GM21529 (cell line): ENCODE data around the gene OR2Z1.

Experiments used
- ATAC-seq: cut with Tn5 transposase; IDR thresholded peaks from one replicate; pipeline ENCODE4 v1.9.1; 2021; ENCODE audit not compliant: unreplicated experiment

Gene OR2Z1

DNA sequence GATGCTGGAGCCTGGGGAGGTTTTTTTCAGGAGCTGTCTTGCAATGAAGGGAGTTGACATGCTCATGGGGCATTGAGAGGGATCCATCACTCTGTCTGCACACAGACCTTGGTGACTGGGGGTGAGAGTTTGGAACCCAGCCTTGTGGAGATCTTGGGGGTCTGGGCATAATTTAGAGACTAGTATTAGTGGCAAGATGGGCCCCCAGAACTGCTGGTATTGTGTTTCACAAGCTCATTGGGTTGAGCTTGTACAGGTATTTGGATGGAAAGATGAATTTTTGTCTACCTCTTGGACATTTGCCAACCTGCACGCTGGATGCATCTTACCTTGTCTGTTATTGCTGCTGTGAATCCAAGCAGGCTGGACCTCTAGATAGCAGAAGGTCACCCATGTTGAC is at the start of gene OR2Z1:
OR2Z1 (plus strand) TSS at position 301 of the 400 bp plus-strand sequence. CDS start 9,395 bp downstream, outside the sequence.
- ATAC-seq = no peak

GRCh38 chr19:8673276-8673891 is 48.0 kb upstream of the OR2Z1 start:
- no peak for ATAC-seq

- ATAC-seq = no peak
These were observed 46.4 kb upstream of the OR2Z1 start for GRCh38 chr19:8675066-8675465.

DNA sequence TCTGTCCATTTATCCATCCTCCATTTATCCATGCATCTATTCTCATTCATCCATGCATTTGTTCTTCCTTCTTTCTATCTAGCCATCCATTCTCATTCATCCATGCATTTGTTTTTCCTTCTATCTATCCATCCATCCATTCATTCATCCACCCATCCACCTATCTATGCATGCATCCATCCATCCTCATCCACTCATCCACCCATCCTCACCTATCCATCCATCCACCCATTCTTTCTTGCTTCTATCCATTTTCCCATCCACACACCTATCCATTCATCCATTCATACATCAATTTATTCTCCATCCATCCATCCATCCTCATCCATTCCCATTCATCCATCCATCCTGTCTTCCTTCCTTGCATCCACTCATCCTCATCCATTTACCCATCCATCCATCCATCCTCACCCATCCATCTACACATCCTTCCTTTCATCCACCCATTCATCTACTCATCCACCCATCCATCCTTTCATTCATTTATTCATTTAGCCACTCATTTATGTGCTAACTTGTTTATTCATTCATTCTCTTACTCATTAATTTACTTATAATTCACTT is 43.1 kb upstream of the OR2Z1 start:
- ATAC-seq = no peak

DNA sequence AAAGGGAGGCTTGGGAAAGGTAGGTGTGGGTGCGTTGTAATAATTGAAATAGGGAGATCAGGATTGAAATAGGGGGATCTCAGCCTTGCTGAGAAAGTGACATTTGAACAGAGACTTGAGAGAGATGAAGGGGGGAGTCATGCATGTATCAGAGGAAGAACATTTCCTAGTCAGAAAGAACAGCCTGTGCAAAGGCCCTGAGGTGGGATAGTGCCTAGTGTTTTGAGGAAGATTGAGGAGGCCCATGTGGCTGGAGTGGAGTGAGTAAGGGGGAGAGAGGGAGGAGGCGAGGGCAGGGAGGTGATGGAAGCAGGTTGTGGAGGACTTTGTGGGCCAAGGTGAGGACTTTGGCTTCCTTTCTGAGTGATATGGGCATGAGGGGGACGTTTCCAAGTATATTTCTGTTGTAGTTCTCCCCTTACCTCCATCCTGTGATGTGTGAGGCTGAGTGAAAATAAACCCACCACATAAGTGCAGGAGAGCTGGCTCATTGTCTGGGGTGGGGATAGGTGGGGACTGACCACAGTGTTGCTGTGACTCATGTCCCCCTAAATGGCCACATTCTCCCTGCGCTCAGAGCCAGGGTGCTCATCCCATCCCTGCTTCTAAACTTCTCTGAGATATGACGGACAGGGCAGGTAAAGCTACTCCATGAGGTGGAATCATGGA is 40.6 kb upstream of the OR2Z1 start:
- no peak for ATAC-seq

GRCh38 chr19:8681345-8682029 is 39.9 kb upstream of the OR2Z1 start:
- ATAC-seq = no peak

GRCh38 chr19:8682472-8682871 is 39.0 kb upstream of the OR2Z1 start:
- ATAC-seq = no peak

DNA sequence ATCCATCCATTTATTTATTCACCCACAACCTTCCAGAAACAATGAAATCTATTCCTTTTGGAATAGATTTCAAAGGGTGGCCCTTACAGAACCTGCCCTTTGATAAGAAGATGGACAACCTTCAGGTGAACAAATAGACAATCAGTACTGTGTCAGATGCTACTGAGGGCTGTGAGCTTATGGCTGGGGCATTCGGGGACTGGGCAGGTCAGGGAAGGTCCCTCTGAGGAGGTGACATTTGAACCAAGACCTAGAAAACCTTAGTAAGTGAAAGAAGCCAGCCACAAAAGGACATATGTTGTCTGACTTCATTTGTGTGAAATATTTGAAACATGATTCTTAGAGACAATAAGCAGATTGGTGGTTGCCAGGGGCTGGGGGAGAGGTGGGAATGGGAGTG is 38.5 kb upstream of the OR2Z1 start:
- no peak for ATAC-seq

DNA sequence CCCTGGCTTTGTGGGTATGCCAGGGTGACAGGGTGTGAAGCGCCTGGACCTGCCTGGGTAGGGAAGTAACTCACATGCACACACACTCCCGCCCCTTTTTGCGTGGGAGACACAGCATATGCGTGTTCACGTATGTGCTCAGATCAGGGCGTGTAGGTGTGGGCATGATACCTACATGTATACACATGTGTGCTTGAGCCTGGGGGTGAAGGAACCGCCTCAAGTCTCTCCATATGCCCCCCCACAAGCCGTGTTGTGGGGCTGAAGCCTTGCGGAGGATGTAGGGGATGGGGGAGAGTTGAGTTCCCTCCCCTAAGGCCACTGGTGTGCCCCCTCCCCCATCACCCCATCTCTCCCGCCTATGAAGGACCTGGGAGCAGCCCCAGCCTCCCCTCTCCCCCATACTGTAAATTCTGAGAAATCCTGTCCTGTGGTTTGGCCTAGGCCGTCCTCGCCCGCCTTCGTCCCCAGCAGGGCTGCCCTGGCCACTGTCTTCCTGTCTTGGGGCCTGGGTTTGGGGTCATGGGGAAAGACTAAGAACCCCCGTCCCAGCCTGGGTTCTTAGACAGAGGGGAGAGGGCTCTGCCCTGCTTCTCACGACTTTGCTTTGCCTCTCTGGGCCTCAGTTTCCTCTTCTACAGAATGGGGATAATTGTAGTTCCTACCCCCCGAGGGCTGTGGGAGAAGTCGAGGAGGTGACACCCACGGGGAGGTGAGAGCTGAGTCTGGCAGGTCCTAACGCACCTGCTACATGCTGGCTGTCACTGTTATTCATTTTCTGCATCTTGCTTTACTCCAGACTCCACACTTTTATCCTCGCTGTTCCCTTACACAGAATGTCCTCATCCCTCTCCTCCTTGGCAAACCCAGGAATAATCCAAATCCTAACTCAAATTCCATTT is 37.2 kb upstream of the OR2Z1 start:
- ATAC-seq = no peak

GRCh38 chr19:8686549-8686948 is 34.9 kb upstream of the OR2Z1 start:
- ATAC-seq = no peak

- no peak for ATAC-seq
These were observed 32.5 kb upstream of the OR2Z1 start for GRCh38 chr19:8688930-8689329.

DNA sequence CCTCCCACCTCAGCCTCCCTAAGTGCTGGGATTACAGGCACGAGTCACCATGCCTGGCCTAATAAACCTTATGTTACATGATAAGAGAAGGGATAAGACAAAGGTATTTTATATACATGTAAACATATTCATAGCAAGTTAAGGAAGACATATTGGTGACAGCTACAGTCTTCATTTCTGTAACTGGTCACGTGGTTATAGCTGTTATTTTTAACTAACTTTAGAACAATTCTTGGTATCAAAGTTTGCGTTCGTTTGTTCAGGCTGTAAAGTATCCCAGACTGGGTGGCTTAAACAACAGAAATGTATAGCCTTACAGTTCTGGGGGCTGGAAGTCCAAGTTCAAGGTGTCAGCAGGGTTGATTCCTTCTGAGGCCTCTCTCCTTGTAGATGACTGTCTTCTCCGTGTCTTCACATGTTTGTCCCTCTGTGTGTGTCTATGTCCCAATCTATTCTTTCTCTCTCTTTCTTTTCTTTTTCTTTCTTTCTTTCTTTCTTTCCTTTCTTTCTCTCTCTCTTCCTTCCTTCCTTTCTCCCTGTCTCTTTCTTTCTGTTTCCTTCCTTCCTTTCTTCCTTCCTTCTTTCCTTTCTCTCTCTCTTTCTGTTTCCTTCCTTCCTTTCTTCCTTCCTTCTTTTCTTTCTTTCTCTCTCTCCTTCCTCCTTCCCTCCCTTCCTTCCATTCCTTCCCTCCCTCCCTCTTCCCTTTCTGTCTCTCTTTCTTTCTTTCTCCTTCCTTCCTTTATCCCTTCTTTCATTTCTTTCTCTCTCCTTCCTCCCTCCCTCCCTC is 30.5 kb upstream of the OR2Z1 start:
- ATAC-seq = no peak

GRCh38 chr19:8695501-8695900 is 25.9 kb upstream of the OR2Z1 start:
- ATAC-seq = no peak

- no peak for ATAC-seq
These were observed 25.5 kb upstream of the OR2Z1 start for GRCh38 chr19:8695911-8696310.

- no peak for ATAC-seq
These were observed 24.4 kb upstream of the OR2Z1 start for GRCh38 chr19:8696993-8697392.

- ATAC-seq = no peak
These were observed 23.6 kb upstream of the OR2Z1 start for GRCh38 chr19:8697671-8698432.

DNA sequence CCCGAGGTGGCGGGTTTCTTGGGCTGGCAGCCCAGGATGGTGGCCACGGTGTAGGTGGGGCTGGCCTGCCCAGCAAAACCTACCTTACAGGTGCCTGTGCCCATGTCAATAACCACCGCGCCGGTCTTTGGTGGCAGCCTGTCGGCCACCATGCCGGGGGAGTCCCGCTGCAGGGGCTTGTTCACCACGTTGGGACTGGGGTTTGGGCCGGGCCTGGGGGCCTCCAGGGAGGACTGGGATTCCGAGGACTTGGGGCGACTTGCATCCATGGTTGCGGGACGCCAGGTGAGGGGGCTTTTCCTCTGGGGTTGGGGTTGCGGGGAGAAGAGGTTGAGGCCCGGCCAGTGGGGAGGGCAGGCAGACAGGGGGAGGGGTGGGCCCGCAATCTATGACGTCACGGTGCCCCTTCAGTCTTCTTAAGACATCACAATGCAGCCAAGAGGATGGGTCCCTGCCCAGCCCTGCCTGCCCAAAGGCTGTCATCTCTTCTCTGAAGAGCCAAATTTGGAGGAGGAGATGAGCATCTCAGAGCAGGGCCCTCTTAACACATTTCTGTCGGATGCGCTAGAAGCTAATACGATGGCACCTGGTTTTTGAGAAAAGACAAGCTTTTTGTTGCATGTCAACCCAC is 22.9 kb upstream of the OR2Z1 start, which contains the start of gene ACTL9:
ACTL9 (minus strand) TSS at position 363 of the 631 bp plus-strand sequence; CDS start at position 269, 94 bp downstream.
- no peak for ATAC-seq

DNA sequence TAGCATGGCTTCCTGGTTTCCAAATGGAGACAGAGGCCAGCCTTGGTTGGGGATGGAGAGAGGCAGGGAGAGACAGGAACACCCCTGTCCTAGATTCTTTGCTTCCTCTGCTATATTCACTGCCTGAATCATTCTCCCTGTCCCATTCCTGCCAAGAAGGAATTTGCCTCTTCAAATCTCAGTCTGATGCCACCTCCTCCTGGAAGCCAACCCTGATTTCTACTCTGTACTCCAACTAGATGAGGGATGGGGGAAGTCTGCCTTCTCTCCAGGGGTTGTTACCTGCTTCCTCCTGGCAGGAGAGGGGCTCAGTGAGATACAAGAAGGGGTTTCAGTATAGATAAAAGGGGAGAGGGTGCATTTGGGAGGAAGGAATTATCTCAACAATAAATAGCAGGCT is 21.5 kb upstream of the OR2Z1 start:
- ATAC-seq = no peak

GRCh38 chr19:8700956-8701355 is 20.5 kb upstream of the OR2Z1 start:
- ATAC-seq = no peak
